SU-DHL-6 (cell line): ENCODE measurements around the gene DTNA.
"Not testable (repeated sequence)": the region's sequence is repeated elsewhere in the genome, so short reads cannot be mapped to it uniquely, and the experiment has no call there.

Experiments used
- H2AFZ ChIP-seq: fragments of 200-600 bp; sonication (generic); 2 replicates; pipeline ENCODE4 v1.6.1; 2014; ENCODE audit warnings: low read depth, mild to moderate bottlenecking, moderate library complexity, mixed read lengths, antibody characterized with exemption, low read length; ENCODE audit not compliant: severe bottlenecking
- H3F3A ChIP-seq: fragments of 200-600 bp; shearing (Covaris generic); 2 replicates; pipeline ENCODE4 v1.6.0; 2016; ENCODE audit warnings: antibody characterized with exemption, mild to moderate bottlenecking; ENCODE audit not compliant: insufficient read depth
- H3K27ac ChIP-seq: fragments of 200-600 bp; sonication (generic); 2 replicates; pipeline ENCODE4 v1.5.1; 2016; ENCODE audit warnings: low read depth, mild to moderate bottlenecking, low read length, moderate library complexity, mixed read lengths
- H3K27me3 ChIP-seq: fragments of 200-600 bp; sonication (generic), shearing (Covaris generic); 2 replicates; pipeline ENCODE4 v1.6.0; 2014; ENCODE audit warnings: mild to moderate bottlenecking, low read length
- H3K36me3 ChIP-seq: fragments of 200-600 bp; sonication (generic); 2 replicates; pipeline ENCODE4 v1.6.1; 2014; ENCODE audit warnings: mild to moderate bottlenecking, low read length, mixed read lengths
- H3K4me2 ChIP-seq: fragments of 300-600, 200-600 bp; shearing (Covaris generic), sonication (generic); 2 replicates; pipeline ENCODE4 v1.6.0; 2014; ENCODE audit warnings: low read length, low read depth, mild to moderate bottlenecking; ENCODE audit not compliant: poor library complexity, severe bottlenecking
- H3K4me3 ChIP-seq: fragments of 200-600 bp; sonication (generic); 2 replicates; pipeline ENCODE4 v1.5.1; 2014; ENCODE audit warnings: antibody characterized with exemption, low read length, mild to moderate bottlenecking, mixed read lengths; ENCODE audit not compliant: insufficient read depth, poor library complexity, severe bottlenecking
- H3K79me2 ChIP-seq: fragments of 200-600 bp; sonication (generic); 2 replicates; pipeline ENCODE4 v1.6.1; 2014; ENCODE audit warnings: mild to moderate bottlenecking, low read length, moderate library complexity; ENCODE audit not compliant: insufficient read depth
- H3K9ac ChIP-seq: fragments of 200-600 bp; sonication (generic); 2 replicates; pipeline ENCODE4 v1.7.0; 2014; ENCODE audit warnings: mild to moderate bottlenecking, low read length
- H3K9me2 ChIP-seq: fragments of 200-600 bp; sonication (generic); replicated peaks from 2 replicates; pipeline ENCODE4 v1.6.1; 2014; ENCODE audit warnings: low read length; ENCODE audit not compliant: insufficient read depth
- H3K9me3 ChIP-seq: fragments of 200-600 bp; sonication (generic); 2 replicates; pipeline ENCODE4 v1.6.1; 2014; ENCODE audit warnings: low read length, mixed read lengths; ENCODE audit not compliant: insufficient read depth
- H4K20me1 ChIP-seq: fragments of 200-600 bp; sonication (generic); 2 replicates; pipeline ENCODE4 v1.6.1; 2014; ENCODE audit warnings: low read depth, mild to moderate bottlenecking, antibody characterized with exemption, low read length, moderate library complexity, mixed read lengths
- EZH2phosphoT487 ChIP-seq: fragments of 200-600 bp; sonication (generic), shearing (Covaris generic); conservative IDR thresholded peaks from 2 replicates; pipeline ENCODE4 v1.6.1; 2018; ENCODE audit warnings: mild to moderate bottlenecking, antibody characterized with exemption, low read length, moderate library complexity, mixed read lengths
- TF ChIP-seq, protein P1 (sequence below): fragments of 200-600 bp; sonication (generic); IDR thresholded peaks from one replicate; pipeline ENCODE4 v1.5.1; 2017; ENCODE audit warnings: antibody characterized with exemption, mild to moderate bottlenecking, low read length, moderate library complexity; ENCODE audit not compliant: insufficient read depth, poor library complexity, severe bottlenecking

The DTNA gene

DNA sequence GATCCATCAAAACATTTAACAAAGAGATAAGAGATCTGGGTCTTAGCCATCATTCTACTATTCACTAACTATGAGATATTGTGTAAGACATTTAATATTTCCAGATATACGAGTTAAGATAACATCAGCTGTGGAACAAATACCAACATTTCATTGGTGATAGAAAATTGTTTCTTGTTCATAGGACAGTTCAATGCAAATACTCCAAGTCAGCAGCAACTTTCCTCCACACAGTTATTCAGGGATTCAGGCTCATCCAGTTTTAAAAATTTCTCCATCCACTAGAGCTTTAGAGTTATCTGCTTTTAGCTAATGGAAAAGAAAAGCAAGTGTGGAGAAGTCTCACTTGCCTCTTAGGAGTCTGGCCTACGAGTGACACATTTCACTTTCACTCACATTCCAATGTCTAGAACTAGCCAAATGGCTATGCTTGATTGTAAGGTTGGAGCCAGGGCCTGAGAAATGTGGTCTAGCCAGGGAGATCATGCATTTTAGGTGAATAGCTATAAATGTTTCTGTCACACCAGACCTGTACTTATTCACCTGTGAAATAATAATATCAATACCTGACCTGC is 211.8 kb downstream of the DTNA start:
- no peaks in the 10 kb centered on the region for H3K36me3 ChIP-seq
- no peaks in the 10 kb centered on the region for H3K9me3 ChIP-seq
- H3F3A ChIP-seq, result no peaks in the 10 kb centered on the region
- no peak overlapping the region for H3K4me2 ChIP-seq
- H3K9me2 ChIP-seq, result no peaks in the 10 kb centered on the region
- no peak overlapping the region for H2AFZ ChIP-seq
- TF ChIP-seq, protein P1, sequence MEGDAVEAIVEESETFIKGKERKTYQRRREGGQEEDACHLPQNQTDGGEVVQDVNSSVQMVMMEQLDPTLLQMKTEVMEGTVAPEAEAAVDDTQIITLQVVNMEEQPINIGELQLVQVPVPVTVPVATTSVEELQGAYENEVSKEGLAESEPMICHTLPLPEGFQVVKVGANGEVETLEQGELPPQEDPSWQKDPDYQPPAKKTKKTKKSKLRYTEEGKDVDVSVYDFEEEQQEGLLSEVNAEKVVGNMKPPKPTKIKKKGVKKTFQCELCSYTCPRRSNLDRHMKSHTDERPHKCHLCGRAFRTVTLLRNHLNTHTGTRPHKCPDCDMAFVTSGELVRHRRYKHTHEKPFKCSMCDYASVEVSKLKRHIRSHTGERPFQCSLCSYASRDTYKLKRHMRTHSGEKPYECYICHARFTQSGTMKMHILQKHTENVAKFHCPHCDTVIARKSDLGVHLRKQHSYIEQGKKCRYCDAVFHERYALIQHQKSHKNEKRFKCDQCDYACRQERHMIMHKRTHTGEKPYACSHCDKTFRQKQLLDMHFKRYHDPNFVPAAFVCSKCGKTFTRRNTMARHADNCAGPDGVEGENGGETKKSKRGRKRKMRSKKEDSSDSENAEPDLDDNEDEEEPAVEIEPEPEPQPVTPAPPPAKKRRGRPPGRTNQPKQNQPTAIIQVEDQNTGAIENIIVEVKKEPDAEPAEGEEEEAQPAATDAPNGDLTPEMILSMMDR, result no peak
- TF ChIP-seq EZH2phosphoT487, result no peak
- no peaks in the 10 kb centered on the region for H3K27me3 ChIP-seq
- no peaks in the 10 kb centered on the region for H3K79me2 ChIP-seq
- no peak overlapping the region for H3K27ac ChIP-seq
- H3K4me3 ChIP-seq, result no peak overlapping the region
- H4K20me1 ChIP-seq, result no peaks in the 10 kb centered on the region
- H3K9ac ChIP-seq, result no peak overlapping the region

DNA sequence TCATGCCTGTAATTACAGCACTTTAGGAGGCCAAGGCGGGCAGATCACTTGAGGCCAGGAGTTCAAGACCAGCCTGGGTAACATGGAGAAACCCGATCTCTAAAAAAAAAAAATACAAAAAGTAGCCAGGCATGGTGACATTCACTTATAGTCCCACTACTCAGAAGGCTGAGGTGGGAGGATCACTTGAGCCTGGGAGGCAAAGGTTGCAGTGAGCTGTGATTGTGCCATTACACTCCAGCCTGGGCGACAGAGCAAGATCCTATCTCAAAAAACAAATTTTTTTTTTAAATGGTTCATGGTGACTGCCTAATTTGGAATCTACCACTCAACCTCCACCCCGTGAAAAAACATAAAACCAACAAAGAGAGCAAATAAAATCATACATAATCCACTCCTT is 212.5 kb downstream of the DTNA start:
- not testable (repeated sequence) for H4K20me1 ChIP-seq, H3K36me3 ChIP-seq, H2AFZ ChIP-seq, H3K79me2 ChIP-seq, H3K27ac ChIP-seq, H3K27me3 ChIP-seq, H3K4me2 ChIP-seq, H3K4me3 ChIP-seq, H3K9ac ChIP-seq, H3K9me2 ChIP-seq, H3K9me3 ChIP-seq, H3F3A ChIP-seq

DNA sequence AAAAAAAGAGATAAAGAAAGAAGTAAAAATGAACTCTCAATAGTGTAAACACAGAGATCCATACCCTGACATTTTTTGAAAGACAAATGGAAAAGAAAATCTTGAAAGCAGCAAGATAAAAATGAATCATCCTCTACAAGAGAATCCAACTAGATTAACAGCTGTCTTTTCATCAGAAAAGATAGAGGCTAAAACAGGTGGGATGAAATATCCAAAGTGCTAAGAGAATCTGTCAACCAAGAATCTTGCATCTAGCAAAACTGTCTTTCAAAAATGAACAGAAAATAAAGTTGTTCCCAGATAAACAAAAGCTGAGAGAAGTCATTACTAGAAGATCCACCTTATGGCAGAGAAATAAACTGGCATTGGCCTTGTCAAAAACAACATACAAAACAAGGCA is 213.8 kb downstream of the DTNA start:
- no peak overlapping the region for H2AFZ ChIP-seq
- no peaks in the 10 kb centered on the region for H3K36me3 ChIP-seq
- no peak overlapping the region for H3K9ac ChIP-seq
- TF ChIP-seq, protein P1, result no peak
- TF ChIP-seq EZH2phosphoT487, result no peak
- H3K27me3 ChIP-seq, result no peaks in the 10 kb centered on the region
- no peak overlapping the region for H3K4me3 ChIP-seq
- no peak overlapping the region for H3K4me2 ChIP-seq
- no peak overlapping the region for H3K27ac ChIP-seq
- H3K79me2 ChIP-seq, result no peaks in the 10 kb centered on the region
- H4K20me1 ChIP-seq, result no peaks in the 10 kb centered on the region
- H3F3A ChIP-seq, result no peaks in the 10 kb centered on the region
- no peaks in the 10 kb centered on the region for H3K9me3 ChIP-seq
- no peaks in the 10 kb centered on the region for H3K9me2 ChIP-seq

- H3K9ac ChIP-seq, result no peak overlapping the region
- no peak overlapping the region for H3K27ac ChIP-seq
- H3K79me2 ChIP-seq, result no peaks in the 10 kb centered on the region
- H4K20me1 ChIP-seq, result no peaks in the 10 kb centered on the region
- no peaks in the 10 kb centered on the region for H3F3A ChIP-seq
- H3K9me2 ChIP-seq, result no peaks in the 10 kb centered on the region
- TF ChIP-seq, protein P1, result no peak
- TF ChIP-seq EZH2phosphoT487, result no peak
- no peak overlapping the region for H3K4me2 ChIP-seq
- no peaks in the 10 kb centered on the region for H3K36me3 ChIP-seq
- no peaks in the 10 kb centered on the region for H3K27me3 ChIP-seq
- H3K9me3 ChIP-seq, result no peaks in the 10 kb centered on the region
- no peak overlapping the region for H2AFZ ChIP-seq
- H3K4me3 ChIP-seq, result no peak overlapping the region
Observed at GRCh38 chr18:34926683-34927082, 216.6 kb downstream of the DTNA start.
